ENCODE measurements around the gene SRSF10. TPM values are rescaled to one million over a fixed set of nuclear protein-coding genes. Genes with fewer than 3 reads are reported as not detected.

The SRSF10 gene
- polyA plus RNA-seq, 3 donors: 66.6 to 76.2 (median 75.6) TPM

DNA sequence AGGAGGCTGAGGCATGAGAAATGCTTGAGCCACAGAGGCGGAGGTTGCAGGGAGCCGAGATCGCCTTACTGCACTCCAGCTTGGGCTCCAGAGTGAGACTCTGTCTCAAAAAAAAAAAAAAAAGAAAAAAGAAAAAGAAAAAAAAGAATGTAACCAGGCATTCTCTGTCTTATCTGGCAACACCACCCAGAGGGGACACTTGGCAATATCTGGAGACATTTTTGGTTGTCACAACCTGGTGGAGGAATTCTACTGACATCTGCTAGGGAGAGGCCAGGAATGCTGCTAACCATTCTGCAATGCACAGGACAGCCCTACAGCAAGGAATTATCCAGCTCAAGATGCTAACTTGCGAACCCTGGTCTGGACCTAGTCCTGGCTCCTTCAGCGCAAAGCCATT lies 64.7 kb downstream of the SRSF10 start:
- Mint-ChIP-seq H3K9me3 (peaks cover 0 to 1% (median 0%) of the 10 kb centered on the region in 7 donors), H3K27ac (peak overlapping the region in 2 of 7 donors; percentile 77 to 92), H3K27me3 (ENCODE audit: low read depth in 3 of 3) (no peaks in the 10 kb centered on the region), H3K4me3 (no peak overlapping the region), H3K36me3 (peaks cover 0 to 5% of the 10 kb centered on the region in 2 donors), H3K4me1 (peaks cover 63% of the 10 kb centered on the region)
- no peaks in the 10 kb centered on the region for H3K36me3 ChIP-seq (replicated peaks in 1 of 2; ENCODE audit: control insufficient read depth in 1 of 2, insufficient read depth in 2 of 2, low read length in 2 of 2)
- peaks cover 59 to 63% of the 10 kb centered on the region in 2 donors for H3K4me1 ChIP-seq (ENCODE audit: control insufficient read depth in 1 of 2, insufficient read depth in 2 of 2, low read length in 2 of 2)
- peak overlapping the region in 1 of 2 donors; percentile 73 for H3K27ac ChIP-seq (ENCODE audit: low read depth in 1 of 2, low read length in 2 of 2)
- no peaks in the 10 kb centered on the region for H3K9me3 ChIP-seq (replicated peaks in 1 of 2; ENCODE audit: control insufficient read depth in 1 of 2, insufficient read depth in 1 of 2, low read length in 2 of 2)
- peak overlapping the region in 1 of 3 experiments; percentile 58 for H3K4me3 ChIP-seq (replicated peaks in 1 of 3; ENCODE audit: low read depth in 2 of 3, low read length in 3 of 3)
- peak overlapping the region; percentile 70 for H3K4me2 ChIP-seq (replicated peaks; ENCODE audit: extremely low read depth, low read length, poor library complexity, severe bottlenecking)
- no peaks in the 10 kb centered on the region for H3K79me2 ChIP-seq (ENCODE audit: insufficient read depth, low read length)
- H4K20me1 ChIP-seq (ENCODE audit: insufficient read depth, low read length): no peaks in the 10 kb centered on the region
- intact Hi-C loops (cut with micrococcal nuclease): loop anchor here (5.0 to 10.0 kb wide), 3 partner anchors 42 to 111 kb away; partner anchors contain the start of genes FUCA1 (in 1 of the 2), GALE (in 1 of the 2) and PNRC2 (in 1 of the 2)
- WGBS (ENCODE audit: insufficient coverage): 100% methylated on average over 1 of the region's 5 CpGs
- H3K27me3 ChIP-seq (ENCODE audit: control insufficient read depth in 2 of 2, insufficient read depth in 2 of 2, low read length in 2 of 2): no peaks in the 10 kb centered on the region
- TF ChIP-seq, protein P1, sequence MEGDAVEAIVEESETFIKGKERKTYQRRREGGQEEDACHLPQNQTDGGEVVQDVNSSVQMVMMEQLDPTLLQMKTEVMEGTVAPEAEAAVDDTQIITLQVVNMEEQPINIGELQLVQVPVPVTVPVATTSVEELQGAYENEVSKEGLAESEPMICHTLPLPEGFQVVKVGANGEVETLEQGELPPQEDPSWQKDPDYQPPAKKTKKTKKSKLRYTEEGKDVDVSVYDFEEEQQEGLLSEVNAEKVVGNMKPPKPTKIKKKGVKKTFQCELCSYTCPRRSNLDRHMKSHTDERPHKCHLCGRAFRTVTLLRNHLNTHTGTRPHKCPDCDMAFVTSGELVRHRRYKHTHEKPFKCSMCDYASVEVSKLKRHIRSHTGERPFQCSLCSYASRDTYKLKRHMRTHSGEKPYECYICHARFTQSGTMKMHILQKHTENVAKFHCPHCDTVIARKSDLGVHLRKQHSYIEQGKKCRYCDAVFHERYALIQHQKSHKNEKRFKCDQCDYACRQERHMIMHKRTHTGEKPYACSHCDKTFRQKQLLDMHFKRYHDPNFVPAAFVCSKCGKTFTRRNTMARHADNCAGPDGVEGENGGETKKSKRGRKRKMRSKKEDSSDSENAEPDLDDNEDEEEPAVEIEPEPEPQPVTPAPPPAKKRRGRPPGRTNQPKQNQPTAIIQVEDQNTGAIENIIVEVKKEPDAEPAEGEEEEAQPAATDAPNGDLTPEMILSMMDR (IDR thresholded peaks at IDR 0.05): no peak
- no peak overlapping the region for H3K9ac ChIP-seq (ENCODE audit: insufficient read depth, low read length, poor library complexity, severe bottlenecking)
- H2AFZ ChIP-seq (ENCODE audit: insufficient read depth, low read depth, low read length, poor library complexity, severe bottlenecking): no peak overlapping the region
- no peak for DNase-seq

DNA sequence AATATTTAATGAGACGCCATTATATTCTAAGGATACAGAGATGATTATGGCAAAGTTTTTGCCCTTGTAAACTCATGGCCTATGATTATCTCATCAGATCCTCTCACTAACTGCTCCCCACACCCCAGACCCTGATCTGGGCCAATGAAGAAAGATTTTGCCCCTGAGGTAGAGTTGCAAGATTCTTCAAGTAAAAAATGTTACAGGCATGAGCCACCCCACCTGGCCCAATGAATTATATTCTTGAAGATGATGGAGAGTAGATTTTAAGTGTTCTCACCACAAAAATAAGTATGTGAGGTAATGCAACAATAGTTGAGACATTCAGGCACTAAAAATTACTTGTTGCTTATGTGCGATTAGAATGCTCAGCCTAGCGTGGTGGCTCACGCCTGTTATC lies 65.2 kb downstream of the SRSF10 start:
- Mint-ChIP-seq H3K36me3 (peaks cover 0 to 5% of the 10 kb centered on the region in 2 donors), H3K27ac (peak overlapping the region in 2 of 7 donors; percentile 18 to 75), H3K4me1 (peaks cover 60% of the 10 kb centered on the region), H3K9me3 (peaks cover 0 to 1% (median 0%) of the 10 kb centered on the region in 7 donors), H3K4me3 (no peak overlapping the region), H3K27me3 (ENCODE audit: low read depth in 3 of 3) (no peaks in the 10 kb centered on the region)
- Histone ChIP-seq H2AFZ (ENCODE audit: insufficient read depth, low read depth, low read length, poor library complexity, severe bottlenecking) (no peak overlapping the region), H3K36me3 (replicated peaks in 1 of 2; ENCODE audit: control insufficient read depth in 1 of 2, insufficient read depth in 2 of 2, low read length in 2 of 2) (no peaks in the 10 kb centered on the region), H3K9me3 (replicated peaks in 1 of 2; ENCODE audit: control insufficient read depth in 1 of 2, insufficient read depth in 1 of 2, low read length in 2 of 2) (no peaks in the 10 kb centered on the region), H3K27me3 (ENCODE audit: control insufficient read depth in 2 of 2, insufficient read depth in 2 of 2, low read length in 2 of 2) (no peaks in the 10 kb centered on the region), H3K4me2 (replicated peaks; ENCODE audit: extremely low read depth, low read length, poor library complexity, severe bottlenecking) (no peak overlapping the region), H3K4me1 (ENCODE audit: control insufficient read depth in 1 of 2, insufficient read depth in 2 of 2, low read length in 2 of 2) (peaks cover 57 to 58% of the 10 kb centered on the region in 2 donors), H3K79me2 (ENCODE audit: insufficient read depth, low read length) (no peaks in the 10 kb centered on the region), H3K4me3 (replicated peaks in 1 of 3; ENCODE audit: low read depth in 2 of 3, low read length in 3 of 3) (no peak overlapping the region), H3K9ac (ENCODE audit: insufficient read depth, low read length, poor library complexity, severe bottlenecking) (no peak overlapping the region), H3K27ac (ENCODE audit: low read depth in 1 of 2, low read length in 2 of 2) (no peak overlapping the region), H4K20me1 (ENCODE audit: insufficient read depth, low read length) (no peaks in the 10 kb centered on the region)
- TF ChIP-seq, protein P1 (IDR thresholded peaks at IDR 0.05): no peak
- intact Hi-C loops (cut with micrococcal nuclease): loop anchor here (5.0 to 10.0 kb wide), 3 partner anchors 42 to 110 kb away; partner anchors contain the start of genes FUCA1 (in 1 of the 2), GALE (in 1 of the 2) and PNRC2 (in 1 of the 2)
- WGBS (ENCODE audit: insufficient coverage): no CpG with 5 or more reads among the region's 4 CpGs
- DNase-seq: no peak

Small RNA genes within 50 kb of the gene (small RNA-seq; reads per million reads assigned to genes)
- not detected for gene MIR378F (ENCODE audit: insufficient read length, low read depth)

Other genes starting within 250 kb of the SRSF10 start
- 10 to 100 TPM; 25.4 to 31.2 (median 28.7) TPM for gene ELOA, start 236.9 kb downstream of the SRSF10 start, polyA plus RNA-seq
- gene PITHD1, start 201.9 kb downstream of the SRSF10 start, polyA plus RNA-seq: 10 to 100 TPM; 20.8 to 40.8 (median 29.9) TPM
- gene LYPLA2, start 189.2 kb downstream of the SRSF10 start, polyA plus RNA-seq: 10 to 100 TPM; 68.3 to 86.7 (median 74.1) TPM
- 10 to 100 TPM; 17.6 to 21.9 (median 18.0) TPM for gene GALE, start 179.6 kb downstream of the SRSF10 start, polyA plus RNA-seq
- 10 to 100 TPM; 17.8 to 26.7 (median 22.1) TPM for gene HMGCL, start 154.9 kb downstream of the SRSF10 start, polyA plus RNA-seq
- gene FUCA1, start 112.0 kb downstream of the SRSF10 start, polyA plus RNA-seq: 10 to 100 TPM; 24.2 to 97.7 (median 96.6) TPM
- under 1 TPM; 0.03 to 0.12 (median 0.11) TPM for gene CNR2, start 67.0 kb downstream of the SRSF10 start, polyA plus RNA-seq
- 10 to 100 TPM; 71.7 to 89.7 (median 71.7) TPM for gene PNRC2, start 20.5 kb downstream of the SRSF10 start, polyA plus RNA-seq
- not detected for gene MYOM3, start 131.8 kb upstream of the SRSF10 start, polyA plus RNA-seq
- gene IL22RA1, start 162.8 kb upstream of the SRSF10 start, polyA plus RNA-seq: not detected
- gene IFNLR1, start 207.0 kb upstream of the SRSF10 start, polyA plus RNA-seq: not detected